ENCODE results near the gene CUBN.
A peak's percentile ranks its signal among the peaks of the same experiment; 100 is the strongest.

Gene CUBN

DNA sequence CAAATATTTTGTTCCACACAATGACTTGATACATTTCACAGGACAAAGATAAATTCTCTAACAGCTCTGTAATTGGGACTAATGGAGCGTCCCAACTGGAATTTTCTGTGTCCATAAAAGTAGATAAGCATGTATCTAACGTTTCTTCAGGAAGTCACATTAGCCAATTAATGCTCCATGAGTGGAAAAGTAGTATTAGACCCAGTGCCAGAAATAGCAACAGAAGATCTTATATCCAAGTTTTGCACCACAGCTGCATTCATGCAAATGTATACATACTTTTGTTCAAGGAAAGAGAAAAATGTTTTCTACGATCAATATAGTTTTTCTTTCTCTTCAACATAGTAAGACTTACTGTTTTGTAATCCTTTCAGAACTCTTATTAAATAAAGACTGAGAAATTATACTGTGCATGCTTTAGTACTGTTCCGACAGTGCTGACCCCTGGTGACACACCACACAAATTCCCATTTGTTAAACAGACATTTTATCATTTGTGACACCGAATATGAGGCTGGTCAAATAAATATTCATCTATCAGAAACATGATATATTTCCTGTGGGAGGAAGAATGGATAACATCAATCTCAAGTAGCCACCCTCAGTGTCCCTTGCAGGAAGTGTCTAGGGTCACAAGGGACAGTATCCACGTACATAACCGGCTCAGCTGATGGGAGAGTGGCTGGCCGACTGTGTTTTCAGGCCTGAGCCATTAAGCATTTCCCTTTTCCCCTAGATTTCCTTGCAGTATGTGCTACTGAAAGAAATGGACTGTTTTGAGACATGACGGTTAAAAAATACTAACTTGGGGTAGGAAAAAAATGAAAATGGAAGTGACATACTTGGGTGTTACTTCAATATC is 210.3 kb downstream of the CUBN start:
- TF ChIP-seq POLR2A (IDR thresholded peaks at IDR 0.05; ENCODE audit: low read depth, low read length) = no peak
- DNase-seq (ENCODE audit: insufficient read length, low spot score) (no peak), FAIRE-seq (no peak)

DNA sequence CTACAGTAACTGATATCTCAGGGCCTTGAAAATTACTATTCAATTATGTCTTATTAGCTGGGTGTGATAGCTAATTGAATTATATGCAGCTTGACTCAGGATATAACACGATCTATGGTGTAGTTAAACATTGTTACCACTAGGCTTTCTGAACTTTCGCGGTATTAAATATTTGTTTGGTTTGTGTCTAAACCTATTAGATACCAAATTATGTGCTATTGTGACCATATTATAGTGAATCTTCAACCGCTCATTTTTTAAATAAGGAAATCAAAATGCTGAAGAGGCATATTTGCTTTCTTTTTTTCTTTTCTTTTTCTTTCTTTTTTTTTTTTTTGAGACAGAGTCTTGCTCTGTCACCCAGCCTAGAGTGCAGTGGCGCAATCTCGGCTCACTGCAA is 213.1 kb downstream of the CUBN start:
- no peak for TF ChIP-seq POLR2A (IDR thresholded peaks at IDR 0.05; ENCODE audit: low read depth, low read length)
- DNase-seq (ENCODE audit: insufficient read length, low spot score) (no peak), FAIRE-seq (no peak)

DNA sequence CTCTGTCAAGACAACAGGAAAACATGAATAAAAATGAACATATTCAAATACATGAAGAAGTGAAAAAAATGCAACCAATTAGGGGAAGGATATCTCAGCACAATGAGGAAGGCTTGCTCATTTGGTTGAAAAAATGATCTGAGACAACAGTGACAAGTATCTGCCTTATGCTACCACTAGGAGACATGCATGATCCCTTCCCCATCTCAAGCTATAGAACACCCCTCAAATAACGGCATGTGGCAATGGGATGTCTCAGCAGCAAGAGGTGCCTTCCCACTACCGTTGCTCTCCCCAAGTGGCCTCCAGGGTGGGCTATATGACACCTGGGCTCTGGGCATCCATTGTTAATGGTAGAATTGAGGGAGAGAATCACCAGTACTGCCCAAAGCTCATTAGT is 214.3 kb downstream of the CUBN start:
- DNase-seq (ENCODE audit: insufficient read length, low spot score) = no peak
- no peak for TF ChIP-seq POLR2A (IDR thresholded peaks at IDR 0.05; ENCODE audit: low read depth, low read length)
- no peak for FAIRE-seq

GRCh38 chr10:16913266-16913665 is 216.3 kb downstream of the CUBN start:
- DNase-seq (ENCODE audit: insufficient read length, low spot score) (no peak), FAIRE-seq (no peak)
- TF ChIP-seq POLR2A (IDR thresholded peaks at IDR 0.05; ENCODE audit: low read depth, low read length) = no peak

DNA sequence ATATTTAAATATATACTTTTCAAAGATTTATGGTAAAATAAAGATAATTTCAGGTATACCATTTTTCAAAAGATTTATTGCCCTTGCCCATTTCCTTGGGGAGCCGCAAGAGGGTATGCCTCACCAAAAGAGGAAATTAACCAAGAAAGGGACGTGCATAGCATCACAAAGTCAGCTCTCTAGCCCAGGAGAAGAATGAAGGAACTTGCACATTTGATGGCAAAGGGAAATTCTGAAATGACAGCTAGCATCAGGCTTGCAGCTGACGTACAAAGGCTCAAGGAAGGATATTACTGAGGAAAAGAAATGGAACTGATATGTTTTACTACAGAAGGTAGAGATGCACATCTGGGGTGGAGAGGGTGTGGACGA is 218.8 kb downstream of the CUBN start:
- FAIRE-seq (no peak), DNase-seq (ENCODE audit: insufficient read length, low spot score) (no peak)
- TF ChIP-seq POLR2A (IDR thresholded peaks at IDR 0.05; ENCODE audit: low read depth, low read length) = no peak

- DNase-seq (ENCODE audit: insufficient read length, low spot score) (no peak), FAIRE-seq (no peak)
- TF ChIP-seq POLR2A (IDR thresholded peaks at IDR 0.05; ENCODE audit: low read depth, low read length) = no peak
Observed at GRCh38 chr10:16909961-16910792, 219.4 kb downstream of the CUBN start.

DNA sequence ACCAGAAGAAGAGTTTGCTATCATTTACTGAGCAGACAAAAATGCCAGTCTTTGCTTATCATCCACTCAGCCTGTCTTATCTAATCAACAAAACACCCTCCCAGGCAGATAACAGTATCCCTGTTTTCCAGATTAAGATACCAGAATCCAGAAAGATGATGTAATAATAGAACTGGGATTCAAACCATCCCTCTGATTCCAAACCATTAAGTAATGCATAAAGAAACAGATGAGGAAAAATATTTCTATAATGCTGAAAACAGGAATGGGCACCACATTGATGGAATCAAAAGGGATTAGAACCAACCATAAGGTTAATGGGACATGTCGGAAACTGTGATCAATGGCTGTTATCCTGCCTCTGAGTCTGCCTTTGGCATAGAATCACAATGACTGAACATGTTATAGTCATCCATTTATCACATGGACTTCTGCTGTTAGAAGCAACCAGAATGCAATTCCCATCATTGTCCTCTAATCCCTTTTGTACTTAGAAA is 220.3 kb downstream of the CUBN start:
- FAIRE-seq (no peak), DNase-seq (ENCODE audit: insufficient read length, low spot score) (no peak)
- TF ChIP-seq POLR2A (IDR thresholded peaks at IDR 0.05; ENCODE audit: low read depth, low read length) = no peak

DNA sequence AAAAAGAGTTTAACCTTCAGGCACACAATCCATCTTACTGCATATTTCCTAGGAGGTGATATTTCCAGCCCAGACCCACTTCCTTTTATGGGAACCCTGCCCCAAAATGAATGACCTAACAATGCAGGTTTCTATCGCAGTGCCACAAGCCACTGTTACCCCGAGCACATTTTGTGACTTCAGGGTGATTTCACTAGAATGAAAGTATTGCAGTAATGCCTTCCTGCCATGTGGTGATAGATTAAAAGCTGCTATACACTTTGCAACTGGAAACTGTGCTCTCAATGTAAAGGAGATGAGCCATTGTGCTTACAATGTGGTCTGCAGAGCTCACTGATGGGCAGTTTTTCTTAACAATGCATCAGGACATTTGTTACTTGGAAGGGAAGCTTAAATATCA is 221.9 kb downstream of the CUBN start:
- FAIRE-seq (no peak), DNase-seq (ENCODE audit: insufficient read length, low spot score) (no peak)
- no peak for TF ChIP-seq POLR2A (IDR thresholded peaks at IDR 0.05; ENCODE audit: low read depth, low read length)

GRCh38 chr10:16905320-16905719 is 224.3 kb downstream of the CUBN start:
- DNase-seq (ENCODE audit: insufficient read length, low spot score) = no peak
- TF ChIP-seq POLR2A (IDR thresholded peaks at IDR 0.05; ENCODE audit: low read depth, low read length) = no peak
- FAIRE-seq = no peak

GRCh38 chr10:16904639-16905061 is 225.0 kb downstream of the CUBN start:
- no peak for DNase-seq (ENCODE audit: insufficient read length, low spot score)
- TF ChIP-seq POLR2A (IDR thresholded peaks at IDR 0.05; ENCODE audit: low read depth, low read length) = no peak
- FAIRE-seq = no peak

DNA sequence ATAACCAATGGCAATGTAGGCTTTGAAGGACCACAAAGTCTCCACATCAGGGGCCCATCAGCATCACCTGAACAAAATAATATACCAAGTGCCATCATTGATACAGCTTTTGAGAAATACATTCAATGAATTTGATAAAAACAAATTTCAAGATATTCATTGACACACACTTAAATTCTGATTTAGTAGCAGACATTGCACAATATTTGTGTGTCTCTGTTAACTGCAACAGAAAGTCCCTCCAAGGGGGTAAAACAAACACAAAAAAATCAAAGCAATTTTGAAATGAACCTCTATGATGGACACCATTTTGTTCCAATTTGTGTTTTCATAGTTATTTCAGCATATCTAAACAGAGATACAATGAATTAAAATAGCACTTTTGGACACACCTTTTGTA is 225.6 kb downstream of the CUBN start:
- no peak for TF ChIP-seq POLR2A (IDR thresholded peaks at IDR 0.05; ENCODE audit: low read depth, low read length)
- FAIRE-seq (no peak), DNase-seq (ENCODE audit: insufficient read length, low spot score) (no peak)

GRCh38 chr10:16902606-16903005 is 227.0 kb downstream of the CUBN start:
- TF ChIP-seq POLR2A (IDR thresholded peaks at IDR 0.05; ENCODE audit: low read depth, low read length) = no peak
- DNase-seq (ENCODE audit: insufficient read length, low spot score) (no peak), FAIRE-seq (peak; percentile 58)

DNA sequence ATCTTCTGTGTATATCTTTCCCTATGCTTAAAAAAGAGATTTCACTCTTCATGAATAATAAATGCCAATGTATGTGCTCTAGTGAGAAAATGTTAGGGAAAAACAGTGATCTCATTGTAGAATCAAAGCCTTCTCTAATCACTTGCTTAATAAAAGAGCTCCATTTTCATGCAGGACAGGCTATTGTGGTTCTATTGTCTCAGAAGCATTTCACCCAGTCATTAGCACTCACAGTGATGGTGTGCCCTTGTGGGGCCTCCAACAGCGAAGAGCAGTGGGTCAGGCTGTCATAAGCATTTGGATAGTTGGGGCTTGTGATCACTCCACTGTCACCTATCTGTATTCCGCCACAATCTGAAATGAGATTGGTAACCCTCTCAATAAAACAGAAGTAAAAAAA is 228.5 kb downstream of the CUBN start:
- DNase-seq (ENCODE audit: insufficient read length, low spot score) (no peak), FAIRE-seq (no peak)
- TF ChIP-seq POLR2A (IDR thresholded peaks at IDR 0.05; ENCODE audit: low read depth, low read length) = no peak

DNA sequence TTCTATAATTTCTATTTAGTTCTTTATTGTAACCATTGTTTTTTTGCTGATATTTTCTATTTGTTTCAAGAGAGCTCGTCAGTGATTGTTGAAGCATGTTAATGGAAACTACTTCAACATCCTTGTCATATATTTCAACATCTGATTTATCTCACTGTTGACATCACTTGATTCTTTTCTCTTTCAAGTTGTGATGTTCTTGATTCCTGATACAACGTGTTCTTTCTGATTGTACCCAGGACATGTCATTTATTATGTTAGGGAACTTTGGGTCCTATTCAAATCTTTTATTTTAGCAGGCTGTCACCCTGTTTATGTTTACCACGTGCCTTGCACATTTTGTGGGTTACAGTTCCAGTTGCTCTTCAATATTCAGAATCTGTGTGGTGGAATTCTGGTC is 232.6 kb downstream of the CUBN start:
- DNase-seq (ENCODE audit: insufficient read length, low spot score) = no peak
- FAIRE-seq = peak; percentile 23
- no peak for TF ChIP-seq POLR2A (IDR thresholded peaks at IDR 0.05; ENCODE audit: low read depth, low read length)

All from H54 (cell line).